HEK293 (cell line): Measurements from ENCODE around the gene COA1.
"Not testable (repeated sequence)": the region's sequence is repeated elsewhere in the genome, so short reads cannot be mapped to it uniquely, and the experiment has no call there.

Experiments used
- CTCF ChIA-PET: fragments of 350-600 bp; formaldehyde crosslinking; extraction: SDS; loops from one replicate; lab custom pipeline; 2021; ENCODE audit warnings: antibody characterized with exemption; lab: Yijun Ruan, JAX
- POLR2A ChIA-PET: fragments of 300-600 bp; formaldehyde crosslinking; extraction: SDS; loops from one replicate; lab custom pipeline; 2020; ENCODE audit warnings: antibody characterized with exemption, inconsistent platforms; lab: Yijun Ruan, JAX
- H3K27ac ChIP-seq: fragments of 200-500 bp; sonication (Bioruptor generic); 2 replicates; pipeline ENCODE4 v1.5.1; 2014; ENCODE audit warnings: low read depth, low read length, control low read depth, inconsistent platforms; ENCODE audit errors: extremely low read depth
- H3K36me3 ChIP-seq, 2 experiments: fragments of 200-500 bp in 1 of 2; sonication (Bioruptor generic) in 1 of 2; 1 replicate in 1 of 2; 2 replicates in 1 of 2; pipeline ENCODE4 v1.5.1; 2014 to 2017; ENCODE audit warnings: inconsistent platforms in 2 of 2, low read length in 2 of 2; ENCODE audit not compliant: control insufficient read depth in 2 of 2, insufficient read depth in 1 of 2
- H3K4me1 ChIP-seq: fragments of 200-500 bp; sonication (Bioruptor generic); 2 replicates; pipeline ENCODE4 v1.5.1; 2014; ENCODE audit warnings: mild to moderate bottlenecking, low read length, inconsistent platforms; ENCODE audit not compliant: control insufficient read depth, insufficient read depth
- H3K4me3 ChIP-seq: 2 replicates; pipeline ENCODE4 v1.5.1; 2011; ENCODE audit warnings: low read depth, mild to moderate bottlenecking, control low read depth, low read length, moderate library complexity
- H3K9me3 ChIP-seq: fragments of 200-500 bp; sonication (Bioruptor generic); 2 replicates; pipeline ENCODE4 v1.5.1; 2014; ENCODE audit warnings: low read depth, low read length, inconsistent platforms; ENCODE audit not compliant: control insufficient read depth, insufficient read depth
- ELK4 ChIP-seq: IDR thresholded peaks from 2 replicates; pipeline ENCODE4 v1.6.1; 2011; ENCODE audit warnings: mild to moderate bottlenecking, low read depth, low read length, borderline replicate concordance
- GLI2 ChIP-seq: fragments of 450-650 bp; formaldehyde crosslinking; IDR thresholded peaks from 2 replicates; pipeline ENCODE4; 2017; ENCODE audit warnings: missing biosample characterization, missing genetic modification characterization, low read depth, borderline replicate concordance
- ZNF138 ChIP-seq: fragments of 450-650 bp; formaldehyde crosslinking; IDR thresholded peaks from 2 replicates; pipeline ENCODE4 v1.5.1; 2016; ENCODE audit warnings: missing biosample characterization, missing genetic modification characterization, borderline replicate concordance
- ZNF146 ChIP-seq: fragments of 450-650 bp; formaldehyde crosslinking; IDR thresholded peaks from 2 replicates; pipeline ENCODE4 v1.5.1; 2016; ENCODE audit warnings: missing biosample characterization, missing genetic modification characterization
- ZNF174 ChIP-seq: fragments of 450-650 bp; formaldehyde crosslinking; IDR thresholded peaks from 2 replicates; pipeline ENCODE4 v1.5.0; 2017; ENCODE audit warnings: missing biosample characterization, mild to moderate bottlenecking, missing genetic modification characterization
- ZNF239 ChIP-seq: fragments of 450-650 bp; formaldehyde crosslinking; IDR thresholded peaks from 2 replicates; pipeline ENCODE4 v1.5.1; 2016; ENCODE audit warnings: missing biosample characterization, missing genetic modification characterization
- ZNF248 ChIP-seq: fragments of 450-650 bp; formaldehyde crosslinking; IDR thresholded peaks from 2 replicates; pipeline ENCODE4 v1.5.1; 2017; ENCODE audit warnings: missing biosample characterization, missing genetic modification characterization
- ZNF324 ChIP-seq: fragments of 450-650 bp; formaldehyde crosslinking; IDR thresholded peaks from 2 replicates; pipeline ENCODE4 v1.5.1; 2016; ENCODE audit warnings: missing biosample characterization, missing genetic modification characterization
- ZNF366 ChIP-seq: fragments of 450-650 bp; formaldehyde crosslinking; conservative IDR thresholded peaks from 2 replicates; pipeline ENCODE4 v1.5.1; 2016; ENCODE audit warnings: missing biosample characterization, missing genetic modification characterization
- ZNF548 ChIP-seq: fragments of 450-650 bp; formaldehyde crosslinking; IDR thresholded peaks from 2 replicates; pipeline ENCODE4 v1.5.1; 2016; ENCODE audit warnings: missing biosample characterization, missing genetic modification characterization
- ZNF580 ChIP-seq: fragments of 450-650 bp; formaldehyde crosslinking; IDR thresholded peaks from 2 replicates; pipeline ENCODE4 v1.5.1; 2016; ENCODE audit warnings: missing biosample characterization, missing genetic modification characterization
- ZNF654 ChIP-seq: fragments of 450-650 bp; formaldehyde crosslinking; IDR thresholded peaks from 2 replicates; pipeline ENCODE4 v1.5.1; 2016; ENCODE audit warnings: low read depth, missing biosample characterization, missing genetic modification characterization
- ZNF658 ChIP-seq: fragments of 450-650 bp; formaldehyde crosslinking; IDR thresholded peaks from 2 replicates; pipeline ENCODE4; 2016; ENCODE audit warnings: missing biosample characterization, missing genetic modification characterization
- ZNF837 ChIP-seq: fragments of 450-650 bp; formaldehyde crosslinking; IDR thresholded peaks from 2 replicates; pipeline ENCODE4 v1.5.1; 2016; ENCODE audit warnings: missing biosample characterization, missing genetic modification characterization
- ZNF843 ChIP-seq: fragments of 450-650 bp; formaldehyde crosslinking; IDR thresholded peaks from 2 replicates; pipeline ENCODE4 v1.5.1; 2016; ENCODE audit warnings: missing biosample characterization, missing genetic modification characterization
- TF ChIP-seq, protein P1 (sequence below): fragments of 450-650 bp; formaldehyde crosslinking; IDR thresholded peaks from 2 replicates; pipeline ENCODE4 v1.5.1; 2016; ENCODE audit warnings: missing biosample characterization, missing genetic modification characterization
- TF ChIP-seq, protein P2 (sequence below): fragments of 450-650 bp; formaldehyde crosslinking; IDR thresholded peaks from 2 replicates; pipeline ENCODE4 v1.5.1; 2016; ENCODE audit warnings: missing biosample characterization, missing genetic modification characterization, borderline replicate concordance
- TF ChIP-seq, protein P3 (sequence below): fragments of 450-650 bp; formaldehyde crosslinking; IDR thresholded peaks from 2 replicates; pipeline ENCODE4 v1.5.1; 2016; ENCODE audit warnings: missing biosample characterization, missing genetic modification characterization

COA1 gene

DNA sequence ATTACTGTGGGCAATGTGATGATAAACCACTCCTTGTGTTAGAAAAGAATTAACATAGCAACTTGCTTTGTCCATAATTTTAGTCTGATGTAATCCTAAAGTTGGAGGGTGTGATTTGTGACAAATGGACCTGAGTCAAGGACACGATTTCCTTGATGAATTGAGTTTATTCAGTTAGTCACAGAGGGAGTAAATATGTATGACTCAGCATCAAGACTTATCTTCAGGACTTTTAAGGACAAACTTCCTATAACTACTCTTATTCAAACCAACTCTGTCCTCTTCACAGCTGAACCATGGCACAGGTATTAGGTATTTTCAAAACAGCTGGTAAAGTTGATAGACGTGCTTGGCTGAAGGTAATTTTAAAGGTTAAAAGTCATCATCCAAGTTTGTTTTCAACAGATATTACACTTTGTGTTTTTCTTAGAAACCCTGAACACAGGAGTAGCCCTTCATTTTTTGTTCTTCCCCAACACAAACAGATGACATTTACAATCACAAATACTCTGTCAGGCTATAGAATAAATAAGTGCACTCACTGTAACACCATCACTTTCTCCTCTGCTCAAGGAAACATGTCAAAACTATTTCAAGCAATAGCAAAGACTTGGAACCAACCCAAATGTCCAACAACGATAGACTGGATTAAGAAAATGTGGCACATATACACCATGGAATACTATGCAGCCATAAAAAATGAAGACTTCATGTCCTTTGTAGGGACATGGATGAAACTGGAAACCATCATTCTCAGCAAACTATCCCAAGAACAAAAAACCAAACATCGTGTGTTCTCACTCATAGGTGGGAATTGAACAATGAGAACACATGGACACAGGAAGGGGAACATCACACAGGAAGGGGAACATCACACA lies 54.5 kb downstream of the COA1 start:
- TF ChIP-seq ZNF174 (tag by site-specific recombination) (no peak), ZNF654 (no peak), ZNF138 (tag by site-specific recombination) (no peak), ZNF146 (tag by site-specific recombination) (peak; percentile 96), ZNF580 (0 out of 2 replicates have a peak, but pooled peaks have one; percentile 18)
- TF ChIP-seq, protein P1, sequence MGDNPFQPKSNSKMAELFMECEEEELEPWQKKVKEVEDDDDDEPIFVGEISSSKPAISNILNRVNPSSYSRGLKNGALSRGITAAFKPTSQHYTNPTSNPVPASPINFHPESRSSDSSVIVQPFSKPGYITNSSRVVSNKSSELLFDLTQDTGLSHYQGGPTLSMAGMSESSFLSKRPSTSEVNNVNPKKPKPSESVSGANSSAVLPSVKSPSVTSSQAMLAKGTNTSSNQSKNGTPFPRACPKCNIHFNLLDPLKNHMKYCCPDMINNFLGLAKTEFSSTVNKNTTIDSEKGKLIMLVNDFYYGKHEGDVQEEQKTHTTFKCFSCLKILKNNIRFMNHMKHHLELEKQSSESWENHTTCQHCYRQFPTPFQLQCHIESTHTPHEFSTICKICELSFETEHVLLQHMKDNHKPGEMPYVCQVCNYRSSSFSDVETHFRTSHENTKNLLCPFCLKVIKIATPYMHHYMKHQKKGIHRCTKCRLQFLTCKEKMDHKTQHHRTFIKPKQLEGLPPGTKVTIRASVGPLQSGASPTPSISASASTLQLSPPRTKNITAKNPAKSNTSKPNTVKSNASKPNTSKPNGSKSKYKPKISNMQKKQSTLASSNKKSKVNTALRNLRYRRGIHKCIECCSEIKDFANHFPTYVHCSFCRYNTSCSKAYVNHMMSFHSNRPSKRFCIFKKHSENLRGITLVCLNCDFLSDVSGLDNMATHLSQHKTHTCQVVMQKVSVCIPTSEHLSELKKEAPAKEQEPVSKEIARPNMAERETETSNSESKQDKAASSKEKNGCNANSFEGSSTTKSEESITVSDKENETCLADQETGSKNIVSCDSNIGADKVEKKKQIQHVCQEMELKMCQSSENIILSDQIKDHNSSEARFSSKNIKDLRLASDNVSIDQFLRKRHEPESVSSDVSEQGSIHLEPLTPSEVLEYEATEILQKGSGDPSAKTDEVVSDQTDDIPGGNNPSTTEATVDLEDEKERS (tag by site-specific recombination) = peak; percentile 79; the same call in 1 of the 2 replicates
- TF ChIP-seq, all 188 proteins: peak for 3
- Histone ChIP-seq H3K4me3 (no peak overlapping the region), H3K9me3 (no peaks in the 10 kb centered on the region), H3K27ac (no peak overlapping the region), H3K36me3 (no peaks in the 10 kb centered on the region), H3K4me1 (no peaks in the 10 kb centered on the region)
- ChIA-PET CTCF (interaction anchor here (1.2 to 1.5 kb wide), 2 partner anchors 25 to 92 kb away, joined by 3 to 8 read pairs; partner anchors contain the start of gene STK17A), POLR2A (no interaction called here)

DNA sequence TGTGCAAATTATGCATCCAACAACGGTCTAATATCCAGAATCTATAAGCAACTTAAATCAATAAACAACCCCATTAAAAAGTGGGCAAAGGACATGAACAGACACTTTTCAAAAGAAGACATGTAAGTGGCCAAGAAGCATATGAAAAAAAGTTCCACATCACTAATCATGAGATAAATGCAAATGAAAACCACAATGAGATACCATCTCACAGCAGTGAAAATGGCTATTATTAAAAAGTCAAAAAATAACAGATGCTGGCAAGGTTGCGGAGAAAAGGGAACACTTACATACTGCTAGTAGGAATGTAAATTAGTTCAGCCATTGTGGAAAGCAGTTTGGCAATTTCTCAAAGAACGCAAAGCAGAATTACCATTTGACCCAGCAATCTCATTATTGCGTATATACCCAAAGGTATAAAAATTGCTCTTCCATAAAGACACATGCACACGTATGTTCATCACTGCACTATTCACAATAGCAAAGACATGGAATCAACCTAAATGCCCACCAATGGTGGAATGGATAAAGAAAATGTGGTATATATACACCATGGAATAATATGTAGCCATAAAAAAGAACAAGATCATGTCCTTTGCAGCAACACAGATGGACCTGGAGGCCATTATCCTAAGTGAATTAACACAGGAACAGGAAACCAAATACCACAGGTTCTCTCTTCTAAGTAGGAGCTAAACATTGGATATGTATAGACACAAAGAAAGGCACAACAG lies 55.9 kb downstream of the COA1 start:
- TF ChIP-seq ZNF146 (tag by site-specific recombination) = peak; percentile 60
- POLR2A ChIA-PET, H3K4me1 ChIP-seq, H3K36me3 ChIP-seq, H3K27ac ChIP-seq, H3K9me3 ChIP-seq, H3K4me3 ChIP-seq: not testable (repeated sequence)
- CTCF ChIA-PET = interaction anchor here (0.5 to 1.5 kb wide), 3 partner anchors 26 to 91 kb away, joined by 3 to 8 read pairs (median 5); partner anchors contain the start of gene STK17A

GRCh38 chr7:43671521-43671920 lies 57.8 kb downstream of the COA1 start:
- POLR2A ChIA-PET = no interaction called here
- TF ChIP-seq ZNF843 (tag by site-specific recombination) (no peak), ZNF239 (tag by site-specific recombination) (no peak), ELK4 (no peak), ZNF324 (tag by site-specific recombination) (no peak), ZNF366 (tag by site-specific recombination) (no peak), GLI2 (tag by site-specific recombination) (no peak), ZNF548 (tag by site-specific recombination) (no peak), ZNF837 (tag by site-specific recombination) (no peak), ZNF248 (tag by site-specific recombination) (no peak), ZNF658 (tag by site-specific recombination) (no peak)
- TF ChIP-seq, protein P2, sequence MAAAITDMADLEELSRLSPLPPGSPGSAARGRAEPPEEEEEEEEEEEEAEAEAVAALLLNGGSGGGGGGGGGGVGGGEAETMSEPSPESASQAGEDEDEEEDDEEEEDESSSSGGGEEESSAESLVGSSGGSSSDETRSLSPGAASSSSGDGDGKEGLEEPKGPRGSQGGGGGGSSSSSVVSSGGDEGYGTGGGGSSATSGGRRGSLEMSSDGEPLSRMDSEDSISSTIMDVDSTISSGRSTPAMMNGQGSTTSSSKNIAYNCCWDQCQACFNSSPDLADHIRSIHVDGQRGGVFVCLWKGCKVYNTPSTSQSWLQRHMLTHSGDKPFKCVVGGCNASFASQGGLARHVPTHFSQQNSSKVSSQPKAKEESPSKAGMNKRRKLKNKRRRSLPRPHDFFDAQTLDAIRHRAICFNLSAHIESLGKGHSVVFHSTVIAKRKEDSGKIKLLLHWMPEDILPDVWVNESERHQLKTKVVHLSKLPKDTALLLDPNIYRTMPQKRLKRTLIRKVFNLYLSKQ = no peak
- TF ChIP-seq, protein P3, sequence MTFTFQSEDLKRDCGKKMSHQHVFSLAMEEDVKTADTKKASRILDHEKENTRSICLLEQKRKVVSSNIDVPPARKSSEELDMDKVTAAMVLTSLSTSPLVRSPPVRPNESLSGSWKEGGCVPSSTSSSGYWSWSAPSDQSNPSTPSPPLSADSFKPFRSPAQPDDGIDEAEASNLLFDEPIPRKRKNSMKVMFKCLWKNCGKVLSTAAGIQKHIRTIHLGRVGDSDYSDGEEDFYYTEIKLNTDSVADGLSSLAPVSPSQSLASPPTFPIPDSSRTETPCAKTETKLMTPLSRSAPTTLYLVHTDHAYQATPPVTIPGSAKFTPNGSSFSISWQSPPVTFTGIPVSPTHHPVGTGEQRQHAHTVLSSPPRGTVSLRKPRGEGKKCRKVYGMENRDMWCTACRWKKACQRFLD (tag by site-specific recombination) = no peak
- Histone ChIP-seq H3K4me1 (no peaks in the 10 kb centered on the region), H3K27ac (no peak overlapping the region), H3K4me3 (no peak overlapping the region), H3K36me3 (no peaks in the 10 kb centered on the region), H3K9me3 (no peaks in the 10 kb centered on the region)
- CTCF ChIA-PET = no interaction called here
